ENCODE results near the gene LRRC75A.

The LRRC75A gene

GRCh38 chr17:16439811-16440351, 52.1 kb downstream of the LRRC75A start:
- peak overlapping the region; percentile 97 for H3K4me3 ChIP-seq (ENCODE audit: low read length)
- TF ChIP-seq CTCF (conservative IDR thresholded peaks at IDR 0.05; ENCODE audit: low read length) = no peak
- no peak for DNase-seq (ENCODE audit: low read depth)

GRCh38 chr17:16439303-16439791, 52.6 kb downstream of the LRRC75A start:
- TF ChIP-seq CTCF (conservative IDR thresholded peaks at IDR 0.05; ENCODE audit: low read length) = no peak
- H3K4me3 ChIP-seq (ENCODE audit: low read length) = peak overlapping the region; percentile 97
- DNase-seq (ENCODE audit: low read depth) = peak; percentile 30

DNA sequence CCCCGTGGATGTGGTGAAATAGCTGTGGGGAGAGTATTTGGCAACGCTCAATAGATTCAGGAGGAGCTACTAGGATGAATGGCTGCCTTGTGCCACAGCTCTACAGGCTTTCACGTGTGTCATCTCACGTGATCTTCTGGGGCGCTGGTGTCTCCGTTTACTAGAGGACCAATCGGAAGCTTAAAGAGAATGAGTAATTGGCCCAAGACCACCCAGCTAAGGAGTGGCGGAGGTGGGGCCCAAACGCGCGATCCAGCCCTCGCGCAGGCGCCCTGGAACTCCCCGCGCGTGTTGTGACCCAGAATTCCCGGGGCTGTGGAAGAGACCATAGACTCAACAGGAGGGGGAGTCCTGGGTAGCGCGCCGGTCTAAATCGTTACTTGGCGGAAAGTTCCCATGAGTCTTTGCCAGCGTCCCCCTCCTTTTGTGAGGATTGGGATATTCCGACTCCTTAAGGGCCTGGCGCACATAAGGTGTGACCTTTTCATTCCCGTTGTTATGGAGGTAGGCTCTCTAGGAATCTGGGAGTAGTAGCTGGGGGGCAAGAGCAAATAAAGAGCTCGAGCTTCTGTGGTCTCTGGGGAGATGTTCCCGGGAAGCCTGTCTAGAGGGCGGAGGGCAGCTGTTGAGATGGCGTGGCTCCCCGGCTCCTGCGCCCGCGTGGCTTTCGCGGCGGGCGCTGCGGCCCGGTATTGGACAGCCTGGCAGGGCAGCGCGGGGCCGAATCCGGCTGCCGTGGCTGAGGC, 53.3 kb downstream of the LRRC75A start:
- DNase-seq (ENCODE audit: low read depth) = peak; percentile 100
- TF ChIP-seq CTCF (conservative IDR thresholded peaks at IDR 0.05; ENCODE audit: low read length) = no peak
- peak overlapping the region; percentile 97 for H3K4me3 ChIP-seq (ENCODE audit: low read length)

GRCh38 chr17:16438173-16438556, 53.8 kb downstream of the LRRC75A start:
- TF ChIP-seq CTCF (conservative IDR thresholded peaks at IDR 0.05; ENCODE audit: low read length) = no peak
- DNase-seq (ENCODE audit: low read depth) = no peak
- peak overlapping the region; percentile 54 for H3K4me3 ChIP-seq (ENCODE audit: low read length)

- no peak overlapping the region for H3K4me3 ChIP-seq (ENCODE audit: low read length)
- TF ChIP-seq CTCF (conservative IDR thresholded peaks at IDR 0.05; ENCODE audit: low read length) = no peak
- DNase-seq (ENCODE audit: low read depth) = no peak
Observed at GRCh38 chr17:16437083-16437482, 54.9 kb downstream of the LRRC75A start.

DNA sequence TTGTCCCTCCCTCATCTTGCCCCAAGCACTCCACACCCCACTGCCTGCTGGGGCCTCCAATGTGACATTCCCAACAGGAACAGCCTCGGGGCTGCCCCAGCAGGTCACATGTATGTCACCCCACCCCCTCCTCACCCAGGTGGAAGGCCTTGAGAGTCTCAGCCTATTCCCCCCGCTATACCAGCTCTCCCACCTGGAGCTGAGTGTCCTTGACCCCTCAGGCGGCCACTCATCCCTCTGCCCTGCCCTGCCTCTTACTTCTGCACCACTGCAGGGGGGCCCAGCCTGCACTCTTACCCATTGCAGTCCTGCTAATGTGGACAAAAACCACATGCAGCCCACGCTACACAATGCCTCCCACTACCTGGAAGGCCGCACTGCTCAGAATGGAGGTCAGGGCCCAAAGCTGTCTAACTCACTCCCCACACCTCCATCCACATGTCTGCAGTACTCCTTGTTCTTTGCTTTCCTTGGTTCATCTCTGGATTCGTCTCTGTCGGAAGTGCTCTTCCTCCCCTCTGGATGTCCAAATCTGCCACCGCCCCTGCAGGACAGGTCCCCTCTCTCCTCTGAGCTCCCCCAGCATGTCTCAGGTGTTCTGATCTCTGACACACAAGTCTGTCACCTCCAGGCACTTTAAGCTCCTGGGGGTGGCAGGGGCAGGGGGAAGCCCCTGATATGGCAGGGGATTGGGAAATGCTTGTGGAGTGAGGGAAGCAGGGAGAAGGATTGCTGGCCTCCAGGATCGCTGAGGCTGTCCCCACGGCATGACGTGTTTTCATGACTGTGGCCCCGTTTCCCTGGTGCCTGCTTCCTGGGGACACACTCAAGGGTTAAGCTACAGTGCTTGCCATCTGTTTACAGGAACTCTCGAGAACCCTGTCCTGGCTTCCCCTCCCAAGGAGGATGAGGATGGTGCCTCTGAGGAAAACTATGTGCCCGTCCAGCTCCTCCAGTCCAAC, 55.8 kb downstream of the LRRC75A start:
- no peak for DNase-seq (ENCODE audit: low read depth)
- TF ChIP-seq CTCF (conservative IDR thresholded peaks at IDR 0.05; ENCODE audit: low read length) = no peak
- no peak overlapping the region for H3K4me3 ChIP-seq (ENCODE audit: low read length)

Measured in AG10803 (cell line).